Lung (tissue), 12 donors: ENCODE measurements around the gene S100PBP. TPM values are rescaled to one million over a fixed set of nuclear protein-coding genes. Genes with fewer than 3 reads are reported as not detected.
A peak's percentile ranks its signal among the peaks of the same experiment; 100 is the strongest.

Source experiments
- ATAC-seq: fragments of 200-7000 bp; cut with Tn5 transposase; one replicate; pipeline ENCODE4 v1.9.1; 2020; ENCODE audit warnings: moderate number of reproducible peaks; ENCODE audit not compliant: insufficient read depth, low FRiP score
- DNase-seq, 3 donors: peaks; one replicate each; pipeline ENCODE4 v3.0.0-alpha.2; 2013 to 2017
- H3K27ac ChIP-seq, 2 donors: one replicate each; pipeline ENCODE4 v1.5.1; 2013; ENCODE audit warnings: mild to moderate bottlenecking in 2 of 2, moderate library complexity in 2 of 2, control low read depth in 1 of 2, inconsistent platforms in 1 of 2, low read depth in 1 of 2, low read length in 1 of 2
- H3K27me3 ChIP-seq, 3 donors: one replicate each; pipeline ENCODE4 v1.5.1; 2013; ENCODE audit warnings: low read length in 2 of 3; ENCODE audit not compliant: control insufficient read depth in 3 of 3, insufficient read depth in 3 of 3
- H3K36me3 ChIP-seq, 4 donors: one replicate each; pipeline ENCODE4 v1.5.1; 2013; ENCODE audit warnings: low read length in 4 of 4, mild to moderate bottlenecking in 1 of 4, moderate library complexity in 1 of 4; ENCODE audit not compliant: control insufficient read depth in 4 of 4, insufficient read depth in 4 of 4
- H3K4me1 ChIP-seq, 5 donors: one replicate each; pipeline ENCODE4 v1.5.1; 2013; ENCODE audit warnings: low read length in 5 of 5, mild to moderate bottlenecking in 2 of 5, moderate library complexity in 1 of 5; ENCODE audit not compliant: control insufficient read depth in 5 of 5, insufficient read depth in 5 of 5
- H3K4me3 ChIP-seq: one replicate; pipeline ENCODE4 v1.5.1; 2013; ENCODE audit warnings: mild to moderate bottlenecking, control low read depth, moderate library complexity
- H3K9ac ChIP-seq, 2 donors: one replicate each; pipeline ENCODE4 v1.5.1; 2013; ENCODE audit warnings: low read length in 2 of 2, control low read depth in 1 of 2; ENCODE audit not compliant: insufficient read depth in 1 of 2
- H3K9me3 ChIP-seq, 4 donors: one replicate each; pipeline ENCODE4 v1.5.1; 2013; ENCODE audit warnings: low read length in 3 of 4, mild to moderate bottlenecking in 1 of 4, moderate library complexity in 1 of 4; ENCODE audit not compliant: control insufficient read depth in 4 of 4, insufficient read depth in 3 of 4
- WGBS, 2 donors: extraction: QIAGEN DNeasy Blood & Tissue Kit; methylation state at CpG; one replicate each; pipeline ENCODE4 v1.1.7; 2013; 5-methylcytosine and 5-hydroxymethylcytosine counted together
- polyA plus RNA-seq, 2 donors: library from polyadenylated mRNA; stranded (reverse); fragments of 200-250 nt; gene quantifications; one replicate each; pipeline ENCODE4 v1.2.1, GENCODE V29; 2013
- total RNA-seq, 2 donors: library from RNA; depleted of rRNA in 1 of 2; stranded (reverse); fragments of >200 nt in 1 of 2; gene quantifications; one replicate each; pipeline ENCODE4 v1.2.1, GENCODE V29; 2014 to 2021
- TF ChIP-seq, protein P1 (sequence below): IDR thresholded peaks from 2 replicates; pipeline ENCODE4 v1.5.1; 2012; ENCODE audit warnings: mild to moderate bottlenecking; ENCODE audit errors: control extremely low read depth, extremely low read depth
- donor health status: control.
- donor health status: control.
- donor health status: Bipolar disorder and iron deficiency.
- donor health status: healthy.
- donor health status: DM: yes; HTN: yes; CAD: no.

Gene S100PBP
- total and polyA plus RNA-seq, 4 donors, result 7.4 to 56.6 (median 20.9) TPM

DNA sequence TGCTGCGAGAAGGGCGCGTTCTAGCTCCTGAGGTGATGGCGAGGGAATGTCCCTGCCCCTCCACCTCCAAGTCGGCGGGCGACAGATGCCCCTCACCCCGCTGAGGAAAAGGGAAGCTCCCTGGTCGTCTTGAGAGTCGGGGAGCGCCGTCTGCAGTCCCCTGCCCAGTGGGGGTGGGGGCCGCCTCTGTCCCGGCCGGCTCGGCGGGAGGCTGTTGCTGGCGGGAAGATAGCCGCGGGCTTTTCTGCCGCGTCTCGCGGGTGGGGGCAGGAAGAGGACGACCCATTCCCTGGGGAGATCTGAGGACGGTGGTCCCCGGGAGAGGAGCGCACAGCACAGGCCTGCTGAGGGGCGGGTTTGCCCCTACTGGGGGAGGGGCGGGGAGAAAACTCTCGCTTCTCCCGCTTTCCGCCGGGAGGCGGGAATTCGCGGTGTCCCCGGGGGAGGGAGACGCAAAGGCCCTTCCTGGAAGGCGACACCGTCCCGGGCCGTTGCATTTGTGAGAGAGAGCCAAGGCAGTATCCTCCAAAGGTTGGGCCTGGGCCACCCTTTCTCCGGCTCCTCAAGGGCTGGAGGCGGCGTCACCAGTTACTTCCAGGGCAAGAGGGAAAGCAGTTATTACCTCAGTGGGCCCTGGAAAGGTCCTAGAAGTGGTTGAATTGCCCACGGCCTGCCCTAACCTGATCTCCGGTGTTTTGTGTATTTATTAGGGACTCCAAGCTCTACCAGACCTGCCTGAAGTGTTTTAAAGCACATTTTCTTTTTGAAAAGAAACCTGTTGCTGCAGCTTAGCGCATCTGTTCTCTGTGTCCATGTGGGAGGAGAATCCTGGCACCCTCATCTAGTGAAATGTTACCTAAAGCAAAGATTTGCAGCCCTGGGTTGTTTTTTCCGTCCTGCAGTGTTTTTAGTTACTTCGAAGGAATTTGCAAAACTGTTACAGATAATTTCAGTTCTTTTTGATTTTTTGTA, 648 bp downstream of the S100PBP start:
- Histone ChIP-seq H3K9me3 (no peaks in the 10 kb centered on the region), H3K9ac (peak overlapping the region; percentile 76 to 87), H3K27me3 (no peaks in the 10 kb centered on the region), H3K36me3 (peaks cover 0 to 4% (median 0%) of the 10 kb centered on the region in 4 donors), H3K27ac (peak overlapping the region; percentile 92 to 95), H3K4me3 (peak overlapping the region; percentile 67), H3K4me1 (peaks cover 4 to 24% (median 8%) of the 10 kb centered on the region in 5 donors)
- DNase-seq, result peak; percentile 87 to 88 (median 87)
- 1% methylated on average over 50 to 51 of the region's 51 CpGs for WGBS, 2 donors
- peak; percentile 8 for ATAC-seq
- TF ChIP-seq, protein P1, sequence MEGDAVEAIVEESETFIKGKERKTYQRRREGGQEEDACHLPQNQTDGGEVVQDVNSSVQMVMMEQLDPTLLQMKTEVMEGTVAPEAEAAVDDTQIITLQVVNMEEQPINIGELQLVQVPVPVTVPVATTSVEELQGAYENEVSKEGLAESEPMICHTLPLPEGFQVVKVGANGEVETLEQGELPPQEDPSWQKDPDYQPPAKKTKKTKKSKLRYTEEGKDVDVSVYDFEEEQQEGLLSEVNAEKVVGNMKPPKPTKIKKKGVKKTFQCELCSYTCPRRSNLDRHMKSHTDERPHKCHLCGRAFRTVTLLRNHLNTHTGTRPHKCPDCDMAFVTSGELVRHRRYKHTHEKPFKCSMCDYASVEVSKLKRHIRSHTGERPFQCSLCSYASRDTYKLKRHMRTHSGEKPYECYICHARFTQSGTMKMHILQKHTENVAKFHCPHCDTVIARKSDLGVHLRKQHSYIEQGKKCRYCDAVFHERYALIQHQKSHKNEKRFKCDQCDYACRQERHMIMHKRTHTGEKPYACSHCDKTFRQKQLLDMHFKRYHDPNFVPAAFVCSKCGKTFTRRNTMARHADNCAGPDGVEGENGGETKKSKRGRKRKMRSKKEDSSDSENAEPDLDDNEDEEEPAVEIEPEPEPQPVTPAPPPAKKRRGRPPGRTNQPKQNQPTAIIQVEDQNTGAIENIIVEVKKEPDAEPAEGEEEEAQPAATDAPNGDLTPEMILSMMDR, result no peak

GRCh38 chr1:32818804-32819541, 1.5 kb downstream of the S100PBP start:
- no peaks in the 10 kb centered on the region for H3K9me3 ChIP-seq
- 66 to 71% methylated on average over 11 of the region's 11 CpGs for WGBS, 2 donors
- no peaks in the 10 kb centered on the region for H3K27me3 ChIP-seq
- no peak overlapping the region for H3K4me3 ChIP-seq
- peak overlapping the region; percentile 3 to 95 for H3K27ac ChIP-seq
- peaks cover 4 to 24% (median 8%) of the 10 kb centered on the region in 5 donors for H3K4me1 ChIP-seq
- TF ChIP-seq, protein P1, result no peak
- ATAC-seq, result no peak
- DNase-seq, result peak in 1 of 3 donors; percentile 17
- H3K9ac ChIP-seq, result peak overlapping the region in 1 of 2 donors; percentile 87
- peaks cover 0 to 4% (median 0%) of the 10 kb centered on the region in 4 donors for H3K36me3 ChIP-seq

GRCh38 chr1:32825181-32825580, 7.7 kb downstream of the S100PBP start:
- Histone ChIP-seq H3K4me1 (peaks cover 0 to 7% (median 0%) of the 10 kb centered on the region in 5 donors), H3K4me3 (no peak overlapping the region), H3K36me3 (peaks cover 8 to 39% (median 16%) of the 10 kb centered on the region in 4 donors), H3K27me3 (no peaks in the 10 kb centered on the region), H3K9me3 (no peaks in the 10 kb centered on the region), H3K27ac (no peak overlapping the region), H3K9ac (no peak overlapping the region)
- no peak for DNase-seq
- no peak for ATAC-seq
- TF ChIP-seq, protein P1, result no peak
- 76 to 79% methylated on average over 3 of the region's 3 CpGs for WGBS, 2 donors
